KMS-11 (cell line): Measurements from ENCODE around the gene TOP1.

Experiments
- H2AFZ ChIP-seq: fragments of 200-600 bp; sonication (generic); 2 replicates; pipeline ENCODE4 v1.6.1; 2016; ENCODE audit warnings: antibody characterized with exemption, mixed run types, low read depth
- H3K27ac ChIP-seq: fragments of 200-600 bp; sonication (generic); 2 replicates; pipeline ENCODE4 v1.6.1; 2016; ENCODE audit warnings: mild to moderate bottlenecking, mixed run types
- H3K27me3 ChIP-seq: fragments of 200-600 bp; sonication (generic); 2 replicates; pipeline ENCODE4 v1.6.1; 2017; ENCODE audit warnings: mild to moderate bottlenecking, low read depth, mixed run types, moderate library complexity; ENCODE audit not compliant: insufficient read depth
- H3K36me3 ChIP-seq: fragments of 200-600 bp; sonication (generic); 2 replicates; pipeline ENCODE4 v1.6.1; 2017; ENCODE audit warnings: mild to moderate bottlenecking, mixed run types; ENCODE audit not compliant: insufficient read depth
- H3K4me1 ChIP-seq: fragments of 200-600 bp; sonication (generic); 2 replicates; pipeline ENCODE4 v1.6.1; 2016; ENCODE audit warnings: mild to moderate bottlenecking, low read depth, mixed run types; ENCODE audit not compliant: poor library complexity, severe bottlenecking
- H3K4me2 ChIP-seq: fragments of 200-600 bp; sonication (generic); 2 replicates; pipeline ENCODE4 v1.7.0; 2016; ENCODE audit warnings: mild to moderate bottlenecking, mixed run types
- H3K4me3 ChIP-seq: fragments of 200-600 bp; sonication (generic); IDR thresholded peaks from 2 replicates; pipeline ENCODE4 v1.6.1; 2017; ENCODE audit warnings: low read depth, low read length, mixed read lengths; ENCODE audit not compliant: insufficient read depth
- H3K79me2 ChIP-seq: fragments of 200-600 bp; sonication (generic); 2 replicates; pipeline ENCODE4 v1.6.1; 2016; ENCODE audit warnings: low read depth, mixed run types; ENCODE audit not compliant: insufficient read depth
- H3K9ac ChIP-seq: fragments of 200-600 bp; sonication (generic); 2 replicates; pipeline ENCODE4 v1.6.1; 2016; ENCODE audit warnings: mild to moderate bottlenecking, mixed run types
- H4K20me1 ChIP-seq: fragments of 200-600 bp; sonication (generic); 2 replicates; pipeline ENCODE4 v1.6.1; 2016; ENCODE audit warnings: mild to moderate bottlenecking, mixed run types; ENCODE audit not compliant: insufficient read depth
- CTCF ChIP-seq: fragments of 200-600 bp; sonication (generic); conservative IDR thresholded peaks from 2 replicates; pipeline ENCODE4 v1.6.1; 2017; ENCODE audit warnings: low read depth, mild to moderate bottlenecking, antibody characterized with exemption, low read length, moderate library complexity, mixed read lengths

Gene TOP1

GRCh38 chr20:41136680-41137613 is 108.3 kb downstream of the TOP1 start, which contains the start of gene PLCG1:
TSS of gene PLCG1 (plus strand) at chr20:41137543. CDS start at chr20:41137642, 99 bp downstream.
- Histone ChIP-seq H3K27ac (no peak within 1 kb of the TSS), H3K27me3 (no peaks in the 10 kb centered on the region), H4K20me1 (no peaks in the 10 kb centered on the region), H3K4me2 (peak within 1 kb of the TSS; percentile 91), H3K36me3 (no peaks in the 10 kb centered on the region), H3K4me3 (no peak within 1 kb of the TSS), H3K4me1 (peaks cover under 1% of the 10 kb centered on the region), H2AFZ (peak within 1 kb of the TSS; percentile 89), H3K9ac (peak within 1 kb of the TSS; percentile 62), H3K79me2 (no peaks in the 10 kb centered on the region; the same call in 1 of the 2 replicates)
- no peak for TF ChIP-seq CTCF

GRCh38 chr20:41137614-41138474 is 109.2 kb downstream of the TOP1 start:
- peak overlapping the region; percentile 62; the same call in 1 of the 2 replicates for H3K9ac ChIP-seq
- no peaks in the 10 kb centered on the region for H4K20me1 ChIP-seq
- H3K4me1 ChIP-seq = no peaks in the 10 kb centered on the region
- H3K27ac ChIP-seq = no peak overlapping the region
- TF ChIP-seq CTCF = no peak
- peak overlapping the region; percentile 89 for H2AFZ ChIP-seq
- H3K36me3 ChIP-seq = no peaks in the 10 kb centered on the region
- H3K79me2 ChIP-seq = no peaks in the 10 kb centered on the region; the same call in 1 of the 2 replicates
- no peak overlapping the region for H3K4me3 ChIP-seq
- H3K4me2 ChIP-seq = peak overlapping the region; percentile 91
- no peaks in the 10 kb centered on the region for H3K27me3 ChIP-seq

GRCh38 chr20:41138475-41139226 is 110.0 kb downstream of the TOP1 start:
- Histone ChIP-seq H3K4me1 (no peaks in the 10 kb centered on the region), H3K4me2 (peak overlapping the region; percentile 91), H3K27me3 (no peaks in the 10 kb centered on the region), H2AFZ (no peak overlapping the region; the same call in 1 of the 2 replicates), H3K79me2 (no peaks in the 10 kb centered on the region; the same call in 1 of the 2 replicates), H3K9ac (no peak overlapping the region), H3K27ac (no peak overlapping the region), H4K20me1 (no peaks in the 10 kb centered on the region), H3K36me3 (no peaks in the 10 kb centered on the region), H3K4me3 (no peak overlapping the region)
- no peak for TF ChIP-seq CTCF
